ENCODE data around the gene KLRG1.

DNA sequence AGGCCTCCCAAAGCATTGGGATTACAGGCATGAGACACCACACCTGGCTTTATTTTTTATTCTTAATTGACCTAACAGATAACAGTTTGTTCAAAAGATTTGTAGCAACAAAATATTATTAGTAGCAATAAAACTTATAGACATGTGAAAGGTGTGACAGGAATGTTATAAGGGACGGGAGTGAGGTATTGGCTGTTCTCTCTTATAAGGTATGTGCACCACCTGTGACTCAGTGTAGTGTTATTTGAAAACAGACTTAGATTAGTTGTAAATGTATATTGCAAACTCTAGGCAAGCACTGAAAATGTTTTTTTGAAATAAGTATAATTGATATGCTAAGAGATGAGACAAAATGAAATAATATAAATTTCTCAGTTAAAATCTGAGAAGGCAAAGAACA, 57.8 kb downstream of the KLRG1 start:
- TF ChIP-seq, protein P1, sequence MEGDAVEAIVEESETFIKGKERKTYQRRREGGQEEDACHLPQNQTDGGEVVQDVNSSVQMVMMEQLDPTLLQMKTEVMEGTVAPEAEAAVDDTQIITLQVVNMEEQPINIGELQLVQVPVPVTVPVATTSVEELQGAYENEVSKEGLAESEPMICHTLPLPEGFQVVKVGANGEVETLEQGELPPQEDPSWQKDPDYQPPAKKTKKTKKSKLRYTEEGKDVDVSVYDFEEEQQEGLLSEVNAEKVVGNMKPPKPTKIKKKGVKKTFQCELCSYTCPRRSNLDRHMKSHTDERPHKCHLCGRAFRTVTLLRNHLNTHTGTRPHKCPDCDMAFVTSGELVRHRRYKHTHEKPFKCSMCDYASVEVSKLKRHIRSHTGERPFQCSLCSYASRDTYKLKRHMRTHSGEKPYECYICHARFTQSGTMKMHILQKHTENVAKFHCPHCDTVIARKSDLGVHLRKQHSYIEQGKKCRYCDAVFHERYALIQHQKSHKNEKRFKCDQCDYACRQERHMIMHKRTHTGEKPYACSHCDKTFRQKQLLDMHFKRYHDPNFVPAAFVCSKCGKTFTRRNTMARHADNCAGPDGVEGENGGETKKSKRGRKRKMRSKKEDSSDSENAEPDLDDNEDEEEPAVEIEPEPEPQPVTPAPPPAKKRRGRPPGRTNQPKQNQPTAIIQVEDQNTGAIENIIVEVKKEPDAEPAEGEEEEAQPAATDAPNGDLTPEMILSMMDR (IDR thresholded peaks at IDR 0.05 in 4 of 5, conservative IDR thresholded peaks at IDR 0.05 in 1 of 5): no peak
- TF ChIP-seq POLR2A (IDR thresholded peaks at IDR 0.05): no peak

All from gastrocnemius medialis (tissue), 4 donors.